C4-2B (cell line): ENCODE data around the gene PRPS2.

Experiments
- ZFX ChIP-seq: fragments of 450-650 bp; IDR thresholded peaks from 2 replicates; pipeline ENCODE4 v1.6.1; 2017
- TF ChIP-seq, protein P1 (sequence below): fragments of 450-650 bp; conservative IDR thresholded peaks from 2 replicates; pipeline ENCODE4 v1.5.1; 2017; ENCODE audit warnings: mild to moderate bottlenecking

DNA sequence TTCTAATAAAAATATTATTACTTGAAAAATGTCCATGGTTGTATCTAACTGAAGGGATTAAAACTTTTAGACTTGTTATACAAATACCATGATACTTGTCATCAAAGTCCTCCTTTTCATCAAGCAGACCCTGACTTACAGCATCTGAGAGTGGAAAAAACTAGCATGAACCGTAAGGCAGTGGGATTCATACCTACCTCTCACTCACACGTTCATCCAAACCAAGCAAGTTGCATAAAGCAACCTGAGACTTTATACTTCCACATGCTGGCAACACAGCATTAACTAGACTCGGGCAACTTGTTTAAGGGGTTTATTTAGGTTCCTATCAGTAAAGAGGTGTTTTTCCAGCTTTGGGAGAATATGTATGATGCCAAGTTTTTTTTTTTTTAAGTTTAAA is 53.1 kb downstream of the PRPS2 start:
- TF ChIP-seq, protein P1, sequence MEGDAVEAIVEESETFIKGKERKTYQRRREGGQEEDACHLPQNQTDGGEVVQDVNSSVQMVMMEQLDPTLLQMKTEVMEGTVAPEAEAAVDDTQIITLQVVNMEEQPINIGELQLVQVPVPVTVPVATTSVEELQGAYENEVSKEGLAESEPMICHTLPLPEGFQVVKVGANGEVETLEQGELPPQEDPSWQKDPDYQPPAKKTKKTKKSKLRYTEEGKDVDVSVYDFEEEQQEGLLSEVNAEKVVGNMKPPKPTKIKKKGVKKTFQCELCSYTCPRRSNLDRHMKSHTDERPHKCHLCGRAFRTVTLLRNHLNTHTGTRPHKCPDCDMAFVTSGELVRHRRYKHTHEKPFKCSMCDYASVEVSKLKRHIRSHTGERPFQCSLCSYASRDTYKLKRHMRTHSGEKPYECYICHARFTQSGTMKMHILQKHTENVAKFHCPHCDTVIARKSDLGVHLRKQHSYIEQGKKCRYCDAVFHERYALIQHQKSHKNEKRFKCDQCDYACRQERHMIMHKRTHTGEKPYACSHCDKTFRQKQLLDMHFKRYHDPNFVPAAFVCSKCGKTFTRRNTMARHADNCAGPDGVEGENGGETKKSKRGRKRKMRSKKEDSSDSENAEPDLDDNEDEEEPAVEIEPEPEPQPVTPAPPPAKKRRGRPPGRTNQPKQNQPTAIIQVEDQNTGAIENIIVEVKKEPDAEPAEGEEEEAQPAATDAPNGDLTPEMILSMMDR, result no peak
- no peak for TF ChIP-seq ZFX
